Prostate gland (tissue), 2 donors: ENCODE results near the gene GTPBP1.

Experiments
- CTCF ChIP-seq, 4 experiments: fragments of 200-600 bp in 2 of 4; fragments of 450-650 bp in 2 of 4; sonication (generic) in 2 of 4; IDR thresholded peaks; 1 replicate in 3 of 4; 2 replicates in 1 of 4; pipeline ENCODE4 v1.5.1; 2016 to 2019; ENCODE audit warnings: antibody characterized with exemption in 4 of 4, mild to moderate bottlenecking in 2 of 4, moderate library complexity in 2 of 4
- POLR2A ChIP-seq: fragments of 450-650 bp; IDR thresholded peaks from one replicate; pipeline ENCODE4 v1.6.1; 2016; ENCODE audit warnings: antibody characterized with exemption, mild to moderate bottlenecking

GRCh38 chr22:38733329-38733723, 27.6 kb downstream of the GTPBP1 start:
- TF ChIP-seq CTCF (IDR thresholded peaks at IDR 0.05), result peak; percentile 51 to 78 (median 65)
- no peak for TF ChIP-seq POLR2A
